ENCODE measurements around the gene HMCN1.
A peak's percentile ranks its signal among the peaks of the same experiment; 100 is the strongest.

Gene HMCN1

GRCh38 chr1:186076006-186076405, 341.8 kb downstream of the HMCN1 start:
- H2AFZ ChIP-seq (ENCODE audit: low read depth) = no peak overlapping the region
- H3K27ac ChIP-seq = no peak overlapping the region
- H3K4me1 ChIP-seq (ENCODE audit: low read depth, poor library complexity, severe bottlenecking) = peaks cover 29% of the 10 kb centered on the region
- H3K27me3 ChIP-seq (ENCODE audit: insufficient read depth, low read depth) = no peaks in the 10 kb centered on the region
- no peak overlapping the region for H3K9ac ChIP-seq
- no peak overlapping the region for H3K4me3 ChIP-seq (IDR thresholded peaks at IDR 0.05; ENCODE audit: insufficient read depth, low read depth, low read length)
- H3K4me2 ChIP-seq = no peak overlapping the region
- H4K20me1 ChIP-seq (ENCODE audit: insufficient read depth) = no peaks in the 10 kb centered on the region
- H3K79me2 ChIP-seq (ENCODE audit: insufficient read depth, low read depth) = no peaks in the 10 kb centered on the region
- no peaks in the 10 kb centered on the region for H3K36me3 ChIP-seq (ENCODE audit: insufficient read depth)
- no peak for TF ChIP-seq CTCF (conservative IDR thresholded peaks at IDR 0.05; ENCODE audit: low read depth, low read length)

- Histone ChIP-seq H3K27me3 (ENCODE audit: insufficient read depth, low read depth) (no peaks in the 10 kb centered on the region), H3K27ac (no peak overlapping the region), H3K4me1 (ENCODE audit: low read depth, poor library complexity, severe bottlenecking) (peaks cover 29% of the 10 kb centered on the region), H3K9ac (no peak overlapping the region), H4K20me1 (ENCODE audit: insufficient read depth) (no peaks in the 10 kb centered on the region), H3K4me2 (peak overlapping the region; percentile 30; the same call in 1 of the 2 replicates), H3K4me3 (IDR thresholded peaks at IDR 0.05; ENCODE audit: insufficient read depth, low read depth, low read length) (no peak overlapping the region), H3K36me3 (ENCODE audit: insufficient read depth) (no peaks in the 10 kb centered on the region), H3K79me2 (ENCODE audit: insufficient read depth, low read depth) (no peaks in the 10 kb centered on the region), H2AFZ (ENCODE audit: low read depth) (peak overlapping the region; percentile 9; the same call in 1 of the 2 replicates)
- no peak for TF ChIP-seq CTCF (conservative IDR thresholded peaks at IDR 0.05; ENCODE audit: low read depth, low read length)
Observed at GRCh38 chr1:186078245-186078644, 344.1 kb downstream of the HMCN1 start.

GRCh38 chr1:186079084-186079684, 345.0 kb downstream of the HMCN1 start:
- Histone ChIP-seq H3K4me1 (ENCODE audit: low read depth, poor library complexity, severe bottlenecking) (peaks cover 29% of the 10 kb centered on the region), H3K36me3 (ENCODE audit: insufficient read depth) (no peaks in the 10 kb centered on the region), H3K9ac (no peak overlapping the region), H3K4me2 (no peak overlapping the region; the same call in 1 of the 2 replicates), H3K4me3 (IDR thresholded peaks at IDR 0.05; ENCODE audit: insufficient read depth, low read depth, low read length) (no peak overlapping the region), H3K27ac (no peak overlapping the region), H4K20me1 (ENCODE audit: insufficient read depth) (no peaks in the 10 kb centered on the region), H3K27me3 (ENCODE audit: insufficient read depth, low read depth) (no peaks in the 10 kb centered on the region), H3K79me2 (ENCODE audit: insufficient read depth, low read depth) (no peaks in the 10 kb centered on the region), H2AFZ (ENCODE audit: low read depth) (no peak overlapping the region)
- TF ChIP-seq CTCF (conservative IDR thresholded peaks at IDR 0.05; ENCODE audit: low read depth, low read length) = no peak

GRCh38 chr1:186082235-186082937, 348.2 kb downstream of the HMCN1 start:
- Histone ChIP-seq H3K4me1 (ENCODE audit: low read depth, poor library complexity, severe bottlenecking) (peaks cover 29% of the 10 kb centered on the region), H3K27me3 (ENCODE audit: insufficient read depth, low read depth) (no peaks in the 10 kb centered on the region), H3K4me2 (no peak overlapping the region), H4K20me1 (ENCODE audit: insufficient read depth) (no peaks in the 10 kb centered on the region), H3K36me3 (ENCODE audit: insufficient read depth) (no peaks in the 10 kb centered on the region), H3K9ac (no peak overlapping the region), H3K27ac (no peak overlapping the region), H3K4me3 (IDR thresholded peaks at IDR 0.05; ENCODE audit: insufficient read depth, low read depth, low read length) (no peak overlapping the region), H2AFZ (ENCODE audit: low read depth) (no peak overlapping the region), H3K79me2 (ENCODE audit: insufficient read depth, low read depth) (no peaks in the 10 kb centered on the region)
- TF ChIP-seq CTCF (conservative IDR thresholded peaks at IDR 0.05; ENCODE audit: low read depth, low read length) = no peak

Measured in KMS-11 (cell line).